Stimulated activated CD8-positive, alpha-beta memory T cell treated with anti-CD3 and anti-CD28 coated beads, Interleukin-4, amount 100 ng/mL, for 4 hours (primary cell): ENCODE results near the gene SOCS6.
"Not testable (repeated sequence)": the region's sequence is repeated elsewhere in the genome, so short reads cannot be mapped to it uniquely, and the experiment has no call there.

Source experiments
- DNase-seq, 2 donors: peaks; one replicate each; pipeline ENCODE4 v3.0.0-alpha.2; 2020; ENCODE audit warnings: low read depth in 2 of 2, low spot score in 1 of 2

Gene SOCS6

GRCh38 chr18:70288851-70289328 lies at the start of gene SOCS6:
TSS of gene SOCS6 (plus strand) at chr18:70289045. CDS start at chr18:70324669, 35,624 bp downstream.
- DNase-seq = no peak

DNA sequence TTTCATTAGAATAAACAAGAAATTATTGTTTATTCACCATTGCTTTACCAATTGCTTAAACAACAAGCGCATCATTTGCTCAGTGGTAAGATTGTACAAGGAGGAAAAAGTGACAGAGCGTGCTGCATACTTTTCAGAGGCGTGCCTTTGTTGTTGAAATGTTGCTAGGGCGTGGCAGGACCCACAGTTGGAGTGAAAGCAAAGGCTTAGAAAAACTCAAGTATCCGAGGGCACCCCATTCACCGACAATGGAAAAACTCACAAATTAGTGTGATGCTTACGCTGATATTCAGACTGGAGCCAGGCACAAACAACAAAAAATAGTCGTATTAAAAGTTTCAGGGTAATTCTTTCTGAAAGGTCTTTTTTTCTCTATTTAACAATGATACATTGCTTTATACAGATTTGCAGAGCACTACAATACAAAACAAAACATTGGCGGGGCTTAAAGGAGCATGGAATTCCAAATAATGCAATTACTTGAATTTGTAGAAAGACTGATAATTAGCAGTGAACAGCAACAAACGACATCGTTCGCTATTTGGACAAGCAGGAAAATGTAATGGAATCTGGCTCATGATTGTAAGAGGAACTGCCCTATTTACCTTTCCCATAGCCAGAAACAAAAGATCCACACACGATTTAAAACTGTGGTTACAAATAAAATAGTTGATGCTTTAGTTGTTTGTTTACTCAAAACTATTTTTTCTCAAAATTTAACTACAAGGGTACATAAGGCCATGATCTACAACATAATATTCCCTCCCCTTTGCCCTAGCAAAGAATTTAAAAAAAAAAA lies 45.5 kb upstream of the SOCS6 start:
- DNase-seq = no peak

DNA sequence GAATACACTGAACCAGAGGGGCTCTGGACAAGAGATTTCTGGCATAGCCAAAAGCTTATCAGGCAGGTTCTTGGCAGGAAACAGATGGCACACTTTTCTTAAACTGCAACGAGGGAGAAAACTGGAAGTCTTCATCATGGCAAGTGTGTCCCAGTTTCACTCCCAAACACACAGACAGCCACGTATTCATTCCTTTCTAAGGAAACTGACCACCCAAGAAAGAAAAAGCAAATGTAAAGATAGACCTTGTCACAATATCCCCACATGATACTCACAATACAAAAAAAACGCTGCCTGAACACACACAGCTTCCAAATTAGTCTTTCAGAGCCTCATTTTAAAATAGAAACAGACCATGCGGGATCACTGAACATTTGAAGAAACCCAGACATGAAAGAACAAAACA lies 42.8 kb upstream of the SOCS6 start:
- DNase-seq = no peak

DNA sequence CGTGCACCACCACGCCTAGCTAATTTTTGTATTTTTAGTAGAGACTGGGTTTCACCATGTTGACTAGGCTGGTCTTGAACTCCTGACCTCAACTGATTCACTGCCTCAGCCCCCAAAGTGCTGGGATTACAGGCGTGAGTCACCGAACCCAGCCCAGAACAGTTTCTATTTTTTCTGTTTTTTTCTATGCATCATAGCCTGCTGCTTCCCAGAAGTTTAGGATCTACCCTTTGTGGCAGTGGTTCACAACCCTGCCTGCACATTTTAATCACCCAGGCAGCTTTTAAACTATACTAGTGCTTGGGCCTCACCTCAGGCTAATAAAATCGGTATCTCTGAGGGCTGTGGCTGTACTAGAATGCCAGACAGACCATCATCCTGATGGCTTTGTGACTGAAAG lies 39.7 kb upstream of the SOCS6 start:
- DNase-seq = no peak

- not testable (repeated sequence) for DNase-seq
Observed at GRCh38 chr18:70249861-70250260, 39.0 kb upstream of the SOCS6 start.

DNA sequence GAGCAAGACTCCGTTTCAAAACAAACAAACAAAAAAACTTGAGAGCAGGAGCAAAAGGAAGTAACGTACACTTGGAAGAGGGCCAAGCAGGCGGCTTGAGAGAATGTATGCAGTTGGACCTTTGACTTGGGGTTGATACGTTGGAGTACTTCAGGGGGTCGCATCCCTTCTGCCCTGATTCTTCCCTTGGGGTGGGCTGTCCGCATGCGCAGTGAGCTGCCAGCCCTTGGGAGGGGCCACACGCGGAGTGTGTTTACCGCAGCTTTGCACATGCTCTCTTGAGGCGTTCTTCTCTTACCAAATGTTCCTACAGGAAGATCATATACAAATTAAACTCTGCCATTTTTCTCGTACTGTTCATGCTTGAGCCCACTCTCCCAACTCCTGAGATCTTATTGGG lies 38.1 kb upstream of the SOCS6 start:
- no peak for DNase-seq

- DNase-seq = no peak
Observed at GRCh38 chr18:70256184-70256583, 32.7 kb upstream of the SOCS6 start.

DNA sequence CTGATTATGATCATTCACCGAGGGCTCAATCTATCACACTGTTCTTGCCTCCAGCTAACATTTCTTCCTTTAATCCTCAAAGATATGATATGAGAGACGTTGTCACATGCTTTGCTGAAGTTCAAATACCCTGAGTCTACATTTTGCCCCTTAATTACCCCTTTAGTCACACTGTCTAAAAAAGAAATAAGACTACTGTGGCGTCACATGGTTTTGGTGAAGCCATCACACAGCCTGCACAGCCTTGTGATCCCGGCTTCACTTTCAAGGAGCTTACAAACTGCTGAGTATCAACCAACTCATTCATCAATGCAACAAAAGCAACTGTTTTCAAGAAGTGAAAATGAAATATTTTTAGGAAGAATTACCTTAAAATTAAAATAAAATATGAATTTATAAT lies 31.9 kb upstream of the SOCS6 start:
- no peak for DNase-seq

DNA sequence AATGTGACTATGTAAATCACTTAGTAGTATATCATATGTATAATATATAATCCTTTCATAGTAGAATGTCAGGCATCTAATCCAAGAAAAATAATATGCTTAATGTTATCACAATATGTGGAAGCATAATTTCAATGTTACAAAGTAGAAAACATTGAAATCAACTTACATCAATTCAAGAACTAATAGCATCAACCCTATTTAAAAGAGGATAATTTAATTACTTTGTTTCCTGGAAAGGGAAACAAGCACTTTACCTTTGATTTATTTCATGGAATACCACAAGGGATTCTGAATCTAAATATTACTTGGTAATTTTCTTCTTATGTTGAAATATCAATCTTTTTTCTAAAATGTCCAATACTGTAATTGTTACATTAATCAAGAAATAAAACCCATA lies 30.6 kb upstream of the SOCS6 start:
- DNase-seq = no peak

DNA sequence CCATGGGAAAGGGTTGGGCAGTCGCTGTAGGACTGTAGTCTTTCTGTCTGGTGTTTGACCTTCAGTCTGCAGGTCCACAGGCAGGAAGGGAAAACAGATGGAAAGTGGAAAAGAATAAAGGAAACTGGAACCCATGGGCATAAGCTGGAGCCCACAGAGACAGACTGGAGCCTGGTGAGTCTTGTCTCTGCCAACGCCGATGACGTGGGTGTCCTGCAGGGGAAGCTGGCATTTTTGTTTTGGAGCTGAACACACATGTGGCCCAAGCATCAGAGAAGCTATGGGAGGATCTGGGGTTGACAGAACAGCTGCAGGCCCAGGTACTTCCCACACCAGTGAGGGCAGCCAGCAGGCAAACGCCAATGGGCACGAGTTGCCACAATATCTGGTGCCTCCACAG lies 28.2 kb upstream of the SOCS6 start:
- no peak for DNase-seq

DNA sequence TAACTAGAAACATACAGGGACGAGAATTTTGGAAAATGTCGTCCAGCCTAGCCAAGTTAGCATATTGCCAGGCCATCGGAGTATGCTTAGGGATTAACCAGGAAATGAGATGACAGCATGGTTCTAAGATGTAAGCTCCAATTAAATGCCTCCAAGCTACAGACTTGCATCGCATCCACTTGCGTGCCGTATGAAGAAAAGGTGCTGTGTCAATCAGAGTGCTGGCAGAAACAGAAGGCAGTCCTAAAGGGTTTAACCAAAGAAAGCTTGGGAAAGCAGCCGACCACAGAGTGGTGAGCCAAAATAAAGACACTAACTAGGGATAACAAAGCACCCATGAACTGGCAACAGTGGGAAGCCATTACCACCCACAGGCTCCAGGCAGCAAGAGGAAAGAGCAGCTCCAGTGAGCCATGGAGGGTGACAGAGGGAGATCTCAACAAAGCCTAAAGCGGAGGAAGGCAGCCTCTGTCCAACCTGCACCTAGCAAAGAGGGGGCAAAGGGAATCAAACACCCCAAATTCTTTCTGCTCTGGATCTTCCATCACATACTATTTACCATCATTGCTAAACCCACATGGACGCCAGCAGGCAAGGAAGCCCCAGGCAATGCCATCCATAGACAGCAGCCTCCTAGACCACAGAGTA lies 27.6 kb upstream of the SOCS6 start:
- no peak for DNase-seq

GRCh38 chr18:70263336-70263735 lies 25.5 kb upstream of the SOCS6 start:
- DNase-seq = no peak

GRCh38 chr18:70271742-70272141 lies 17.1 kb upstream of the SOCS6 start:
- no peak for DNase-seq

DNA sequence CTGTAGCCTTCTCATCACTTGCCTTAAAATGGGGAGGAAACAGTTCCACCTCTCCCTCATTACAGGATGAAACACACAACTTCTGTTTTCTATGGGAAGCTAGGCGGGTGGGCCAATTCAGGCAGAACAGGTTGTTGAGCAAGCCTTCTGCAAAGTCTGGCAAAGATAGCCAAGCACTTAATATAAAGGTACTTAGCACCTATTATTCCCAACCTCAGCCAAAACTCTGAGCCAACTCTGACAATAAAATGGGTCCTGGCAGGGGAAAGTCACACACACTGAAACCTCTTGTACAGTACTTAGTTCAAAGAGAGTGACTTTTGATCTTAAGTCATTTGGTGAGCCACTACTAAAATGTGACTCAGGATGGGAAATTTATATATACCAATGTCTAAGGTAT lies 15.8 kb upstream of the SOCS6 start:
- no peak for DNase-seq

DNA sequence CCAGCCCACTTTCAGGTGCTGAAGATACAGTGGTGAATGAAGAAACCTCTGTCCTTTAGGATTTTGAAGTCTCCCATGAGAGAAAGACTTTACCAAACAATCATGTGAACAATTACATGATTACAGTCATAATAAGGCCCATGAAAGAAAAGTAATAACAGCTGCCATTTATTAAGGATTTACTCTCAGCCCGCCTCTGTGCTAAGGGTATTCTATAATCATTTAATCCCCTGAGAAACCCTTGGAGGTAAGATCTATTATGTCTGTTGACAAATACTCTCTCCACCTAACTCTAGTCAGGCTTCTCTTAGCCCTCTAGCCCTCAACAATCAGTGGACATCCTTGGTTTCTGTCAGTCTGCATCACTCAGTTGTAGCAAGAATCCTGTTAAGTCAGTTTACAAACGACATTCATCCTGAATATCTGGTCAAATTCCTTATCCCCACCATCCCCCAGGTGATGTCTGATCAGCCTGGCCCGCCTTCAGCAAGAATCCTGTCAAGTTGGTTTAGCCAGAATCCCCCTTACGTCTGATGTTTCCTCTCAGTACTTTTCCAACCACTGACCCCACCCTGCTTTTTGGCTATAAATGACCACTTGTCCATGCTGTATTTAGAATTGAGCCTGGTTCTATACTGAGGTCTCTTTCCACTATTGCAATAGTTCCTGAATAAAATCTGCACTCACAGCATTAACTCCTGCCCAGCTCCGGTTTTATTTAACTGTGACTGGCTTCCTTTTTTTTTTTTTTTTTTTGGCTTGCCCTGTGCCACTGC lies 12.2 kb upstream of the SOCS6 start:
- DNase-seq = no peak

GRCh38 chr18:70279470-70279869 lies 9.4 kb upstream of the SOCS6 start:
- DNase-seq = no peak

DNA sequence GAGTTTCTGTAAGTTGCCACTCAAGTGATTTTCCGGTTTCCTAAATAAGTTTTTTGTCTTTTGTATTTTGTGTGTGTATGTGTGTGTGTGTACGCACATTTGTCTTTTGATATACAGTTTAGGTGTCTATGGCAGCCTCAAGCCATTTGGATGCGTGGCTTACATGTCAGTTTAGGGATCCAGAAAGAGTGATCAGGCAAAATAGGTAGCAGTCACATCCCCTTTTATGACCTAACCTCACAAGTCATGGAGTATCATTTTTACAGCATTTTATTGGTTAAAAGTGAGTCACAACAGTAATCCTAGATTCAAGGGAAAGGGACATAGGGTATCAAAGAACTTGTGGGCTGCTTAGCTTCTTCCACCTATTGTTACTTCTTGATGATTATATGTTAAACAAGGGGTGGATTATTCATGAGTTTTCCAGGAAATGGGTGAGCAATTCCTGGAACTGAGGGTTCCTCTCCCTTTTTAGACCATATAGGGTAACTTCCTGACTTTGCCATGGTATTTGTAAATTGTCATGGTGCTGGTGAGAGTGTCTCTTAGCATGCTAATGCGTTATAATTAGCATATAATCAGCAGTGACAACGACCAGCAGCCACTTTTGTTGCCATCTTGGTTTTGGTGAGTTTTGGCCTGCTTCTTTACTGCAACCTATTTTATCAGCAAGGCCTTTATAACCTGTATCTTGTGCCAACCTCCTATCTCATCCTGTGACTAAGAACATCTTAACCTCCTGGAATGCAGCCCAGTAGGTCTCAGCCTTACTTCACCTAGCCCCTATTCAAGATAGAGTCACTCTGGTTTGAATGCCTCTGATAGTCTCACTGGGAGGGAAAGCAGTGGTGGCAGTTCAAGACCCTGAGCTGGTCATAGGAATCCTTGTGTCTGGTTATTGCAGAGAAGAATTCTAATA lies 8.6 kb upstream of the SOCS6 start:
- no peak for DNase-seq

GRCh38 chr18:70284976-70285620 lies 3.7 kb upstream of the SOCS6 start:
- no peak for DNase-seq

DNA sequence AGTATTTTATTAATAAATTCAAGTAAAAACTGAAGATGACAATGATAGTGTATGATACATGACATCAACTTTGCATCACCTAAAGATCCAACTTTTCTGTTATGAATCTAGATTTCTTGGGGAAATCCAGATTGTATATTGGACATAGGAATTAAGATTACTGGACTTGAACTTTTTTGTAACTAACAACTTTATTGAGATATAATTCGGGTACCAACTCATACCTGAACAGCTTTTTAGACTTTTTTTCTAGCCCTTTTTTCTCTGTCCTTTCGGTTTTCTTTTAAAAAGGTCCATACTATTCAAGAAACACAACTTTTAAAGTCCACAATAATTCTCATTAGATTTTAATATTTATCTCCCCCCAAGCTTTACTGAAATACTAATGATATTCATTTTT lies 1.1 kb upstream of the SOCS6 start:
- DNase-seq = no peak

DNA sequence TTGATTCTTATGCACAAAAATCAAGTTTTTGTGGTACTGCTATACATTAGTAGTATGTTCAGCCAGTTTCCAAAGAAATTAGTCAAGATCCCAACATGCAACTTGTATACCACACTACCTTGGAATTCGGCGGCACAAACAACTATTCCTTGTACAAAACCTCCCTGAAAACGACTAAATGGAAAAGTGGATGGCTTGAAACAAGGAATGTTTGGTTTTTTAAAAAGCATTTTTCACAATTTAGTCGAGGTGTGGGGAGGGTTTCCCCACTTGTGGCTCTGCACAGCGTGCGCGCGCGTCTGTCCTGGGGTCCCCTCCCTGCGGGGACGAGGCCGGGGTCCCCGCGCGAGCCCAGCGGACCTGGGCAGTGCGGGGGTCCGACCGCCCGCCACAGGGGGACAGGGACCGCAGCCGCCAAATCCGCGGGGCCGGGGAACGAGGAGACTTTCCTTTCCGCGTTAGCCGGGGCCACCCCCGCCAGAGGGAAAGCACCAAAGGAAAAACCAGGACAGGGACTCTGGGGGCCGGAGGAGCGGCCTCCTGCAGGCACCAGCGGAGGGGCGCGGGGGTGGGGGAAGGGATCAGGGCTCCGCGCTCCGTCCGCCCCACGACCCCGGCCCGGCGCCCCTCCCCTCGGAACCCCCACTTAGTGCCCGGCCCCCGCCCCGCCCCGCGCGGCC lies 534 bp upstream of the SOCS6 start:
- DNase-seq = no peak
